Skeletal muscle tissue (tissue), 5 donors: ENCODE data around the gene SRSF4. TPM values are rescaled to one million over a fixed set of nuclear protein-coding genes. Genes with fewer than 3 reads are reported as not detected.
"Not testable (repeated sequence)": the region's sequence is repeated elsewhere in the genome, so short reads cannot be mapped to it uniquely, and the experiment has no call there.

Experiments
- H3K27ac ChIP-seq: one replicate; pipeline ENCODE4 v1.7.0; 2013; ENCODE audit warnings: mild to moderate bottlenecking, low read depth, low read length, inconsistent platforms
- H3K27me3 ChIP-seq, 3 donors: one replicate each; pipeline ENCODE4 v1.7.0; 2013; ENCODE audit warnings: low read length in 3 of 3; ENCODE audit not compliant: control insufficient read depth in 3 of 3, insufficient read depth in 3 of 3
- H3K36me3 ChIP-seq, 3 donors: one replicate each; pipeline ENCODE4 v1.7.0; 2013; ENCODE audit warnings: low read length in 3 of 3; ENCODE audit not compliant: control insufficient read depth in 3 of 3, insufficient read depth in 3 of 3
- H3K4me1 ChIP-seq, 3 donors: one replicate each; pipeline ENCODE4 v1.7.0; 2013; ENCODE audit warnings: low read length in 3 of 3, mild to moderate bottlenecking in 3 of 3; ENCODE audit not compliant: control insufficient read depth in 3 of 3, insufficient read depth in 3 of 3
- H3K4me3 ChIP-seq, 3 donors: one replicate each; pipeline ENCODE4 v1.7.0; 2013; ENCODE audit warnings: low read length in 3 of 3
- H3K9ac ChIP-seq, 3 donors: one replicate each; pipeline ENCODE4 v1.7.0; 2013; ENCODE audit warnings: low read length in 3 of 3, mild to moderate bottlenecking in 3 of 3, moderate library complexity in 2 of 3, low read depth in 1 of 3
- H3K9me3 ChIP-seq, 3 donors: one replicate each; pipeline ENCODE4 v1.7.0; 2013; ENCODE audit warnings: low read length in 3 of 3; ENCODE audit not compliant: control insufficient read depth in 3 of 3
- small RNA-seq: library from RNA; depleted of rRNA; stranded (forward); fragments of <200 nt; gene quantifications from one replicate; pipeline ENCODE3, GENCODE V24; 2014
- total RNA-seq: library from RNA; depleted of rRNA; stranded (reverse); fragments of >200 nt; gene quantifications from one replicate; pipeline ENCODE4 v1.2.3, GENCODE V29; 2014
- donor health status: Osteomylitis.

Gene SRSF4
- total RNA-seq, 1 donor from 2014 or later: 39.1 TPM

DNA sequence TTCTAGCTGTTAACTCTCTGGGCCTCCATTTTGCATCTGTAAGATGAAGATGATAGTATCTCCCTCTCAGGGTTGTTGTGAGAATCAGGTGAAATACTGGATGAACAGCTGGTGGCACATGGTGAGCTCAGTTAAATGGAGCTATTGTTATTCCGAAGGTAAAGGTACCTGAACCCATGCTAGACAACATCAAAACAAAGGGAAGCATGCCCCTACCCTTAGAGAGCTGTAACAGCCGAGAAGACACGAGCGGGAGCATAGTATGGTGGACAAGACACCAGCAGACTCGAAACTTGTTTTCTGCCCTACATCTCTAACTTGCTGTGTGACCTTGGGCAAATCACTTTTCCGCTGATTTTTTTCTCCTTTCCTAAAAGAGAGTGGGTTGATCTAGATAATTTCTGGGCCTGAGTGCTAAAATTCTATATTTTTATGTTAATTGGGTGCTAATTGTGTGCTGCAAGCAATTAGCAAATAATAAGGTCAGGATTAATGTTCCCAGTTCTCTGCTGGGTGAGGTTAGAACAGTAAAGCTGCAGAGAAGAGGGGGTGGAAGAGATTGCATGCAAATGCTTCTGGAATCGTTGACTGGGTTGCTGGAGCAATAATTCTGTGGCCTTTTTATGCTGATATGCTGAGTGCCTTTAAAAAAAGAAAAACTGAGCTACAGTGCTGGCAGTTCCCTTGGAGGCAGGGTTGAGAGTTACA is 68.8 kb downstream of the SRSF4 start:
- no peaks in the 10 kb centered on the region for H3K9me3 ChIP-seq
- H3K4me3 ChIP-seq: no peak overlapping the region
- no peaks in the 10 kb centered on the region for H3K27me3 ChIP-seq
- H3K36me3 ChIP-seq: peaks cover 12 to 28% (median 25%) of the 10 kb centered on the region in 3 donors
- H3K9ac ChIP-seq: no peak overlapping the region
- H3K4me1 ChIP-seq: no peaks in the 10 kb centered on the region
- no peak overlapping the region for H3K27ac ChIP-seq

DNA sequence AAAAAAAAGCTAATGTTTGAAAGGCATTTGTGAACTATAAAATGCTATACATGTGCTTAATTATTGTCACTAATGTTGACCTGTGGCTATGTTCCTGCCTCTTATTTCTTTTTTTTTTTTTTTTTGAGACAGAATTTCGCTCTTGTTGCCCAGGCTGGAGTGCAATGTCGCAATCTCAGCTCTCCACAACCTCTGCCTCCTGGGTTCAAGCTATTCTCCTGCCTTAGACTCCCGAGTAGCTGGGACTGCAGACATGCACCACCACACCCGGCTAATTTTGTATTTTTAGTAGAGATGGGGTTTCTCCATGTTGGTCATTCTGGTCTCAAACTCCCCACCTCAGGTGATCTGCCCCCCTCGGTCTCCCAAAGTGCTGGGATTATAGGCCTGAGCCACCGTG is 73.7 kb downstream of the SRSF4 start:
- H3K9ac ChIP-seq, H3K4me1 ChIP-seq, H3K27ac ChIP-seq, H3K4me3 ChIP-seq, H3K27me3 ChIP-seq, H3K9me3 ChIP-seq: not testable (repeated sequence)
- H3K36me3 ChIP-seq: peaks cover 4 to 12% (median 9%) of the 10 kb centered on the region in 3 donors

DNA sequence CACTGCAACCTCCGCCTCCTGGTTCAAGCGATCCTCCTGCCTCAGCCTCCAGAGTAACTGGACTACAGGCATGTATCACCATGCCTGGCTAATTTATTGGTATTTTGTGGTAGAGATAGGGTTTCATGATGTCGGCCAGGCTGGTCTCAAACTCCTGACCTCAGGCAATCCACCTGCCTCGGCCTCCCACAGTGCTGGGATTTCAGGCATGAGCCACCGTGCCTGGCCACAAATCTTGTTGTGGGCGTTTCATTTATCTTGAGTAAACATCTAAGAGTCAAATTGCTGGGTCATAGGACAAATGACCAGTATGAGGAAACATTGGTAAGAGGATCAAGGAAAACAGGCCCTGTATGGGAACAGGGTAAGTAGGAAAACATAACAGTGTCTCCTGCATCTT is 75.9 kb downstream of the SRSF4 start:
- no peak overlapping the region for H3K27ac ChIP-seq
- H3K36me3 ChIP-seq: peaks cover 3 to 9% (median 4%) of the 10 kb centered on the region in 3 donors
- H3K9ac ChIP-seq: no peak overlapping the region
- H3K9me3 ChIP-seq: no peaks in the 10 kb centered on the region
- H3K27me3 ChIP-seq: no peaks in the 10 kb centered on the region
- H3K4me1 ChIP-seq: no peaks in the 10 kb centered on the region
- H3K4me3 ChIP-seq: no peak overlapping the region

DNA sequence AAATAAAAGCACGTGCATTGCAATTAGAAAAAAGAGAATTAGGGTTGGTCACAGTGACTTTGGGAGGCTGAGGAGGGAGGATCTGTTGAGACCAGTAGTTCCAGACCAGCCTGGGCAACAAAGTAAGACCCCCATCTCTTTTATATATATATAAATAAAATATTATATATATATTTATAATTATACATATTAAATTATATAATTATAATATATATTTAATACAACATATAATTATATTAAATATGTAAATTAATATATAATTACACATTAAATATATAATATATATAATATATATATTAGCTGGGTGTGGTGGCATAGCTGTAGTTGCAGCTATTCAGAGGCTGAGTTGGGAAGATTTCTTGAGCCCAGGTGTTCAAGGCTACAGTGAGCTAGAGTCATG is 81.2 kb downstream of the SRSF4 start:
- H3K4me1 ChIP-seq: no peaks in the 10 kb centered on the region
- no peaks in the 10 kb centered on the region for H3K9me3 ChIP-seq
- H3K9ac ChIP-seq: no peak overlapping the region
- no peaks in the 10 kb centered on the region for H3K27me3 ChIP-seq
- H3K4me3 ChIP-seq: no peak overlapping the region
- H3K27ac ChIP-seq: no peak overlapping the region
- peaks cover 0 to 19% (median 4%) of the 10 kb centered on the region in 3 donors for H3K36me3 ChIP-seq

DNA sequence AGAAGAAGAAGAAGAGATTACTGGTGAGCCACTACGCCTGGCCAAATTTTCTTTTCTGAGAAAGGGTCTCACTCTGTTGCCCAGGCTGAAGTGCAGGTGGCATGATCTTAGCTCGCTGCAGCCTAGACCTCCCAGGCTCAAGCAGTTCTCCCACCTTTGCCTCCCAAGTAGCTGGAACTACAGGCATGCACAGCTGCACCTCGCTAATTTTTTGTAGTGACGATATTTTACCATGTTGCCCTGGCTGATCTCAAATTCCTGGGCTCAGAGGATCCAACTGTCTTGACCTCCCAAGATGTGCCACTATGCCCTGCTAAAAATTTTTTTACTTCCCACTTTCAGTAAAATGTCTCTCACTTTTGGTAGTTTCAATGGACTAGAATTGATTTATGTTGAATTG is 82.4 kb downstream of the SRSF4 start:
- H3K36me3 ChIP-seq: peaks cover 0 to 19% (median 4%) of the 10 kb centered on the region in 3 donors
- no peaks in the 10 kb centered on the region for H3K9me3 ChIP-seq
- H3K4me1 ChIP-seq: no peaks in the 10 kb centered on the region
- no peak overlapping the region for H3K27ac ChIP-seq
- no peak overlapping the region for H3K9ac ChIP-seq
- H3K27me3 ChIP-seq: no peaks in the 10 kb centered on the region
- no peak overlapping the region for H3K4me3 ChIP-seq

Small RNA genes within 50 kb of the gene (small RNA-seq; reads per million reads assigned to genes)
- not detected for gene RF02271

Other genes starting within 250 kb of the SRSF4 start
- 6.8 TPM for gene TMEM200B, start 58.0 kb downstream of the SRSF4 start, total RNA-seq
- gene MECR, start 49.0 kb upstream of the SRSF4 start, total RNA-seq: 25.1 TPM
- gene PTPRU, start 54.6 kb upstream of the SRSF4 start, total RNA-seq: 27.1 TPM